Esophagus muscularis mucosa (tissue), 4 donors: ENCODE measurements around the gene TANGO6. TPM values are rescaled to one million over a fixed set of nuclear protein-coding genes. Genes with fewer than 3 reads are reported as not detected.

Source experiments
- DNase-seq: peaks from one replicate; pipeline ENCODE4 v3.0.0-alpha.2; 2017; ENCODE audit errors: extremely low spot score
- H3K27ac ChIP-seq, 4 donors: fragments of 200-600 bp; sonication (generic); replicated peaks in 1 of 4; 1 replicate in 3 of 4; 2 replicates in 1 of 4; pipeline ENCODE4 v1.5.1; 2016 to 2019; ENCODE audit warnings: mild to moderate bottlenecking in 1 of 4
- H3K27me3 ChIP-seq, 4 donors: fragments of 200-600 bp; sonication (generic); one replicate each; pipeline versions ENCODE4 v1.5.1 to v1.6.0; 2016 to 2019
- H3K36me3 ChIP-seq, 4 donors: fragments of 200-600 bp; sonication (generic); one replicate each; pipeline ENCODE4 v1.5.1; 2016 to 2019
- H3K4me1 ChIP-seq, 4 donors: fragments of 200-600 bp; sonication (generic); one replicate each; pipeline ENCODE4 v1.5.1; 2016 to 2019
- H3K4me3 ChIP-seq, 4 donors: fragments of 200-600 bp; sonication (generic); 1 replicate in 2 of 4; 2 replicates in 2 of 4; pipeline ENCODE4 v1.5.1; 2016 to 2019; ENCODE audit warnings: mild to moderate bottlenecking in 4 of 4, moderate library complexity in 1 of 4
- H3K9me3 ChIP-seq, 4 donors: fragments of 200-600 bp; sonication (generic); 1 replicate in 3 of 4; 2 replicates in 1 of 4; pipeline ENCODE4 v1.5.1; 2016 to 2019
- CTCF ChIP-seq, 3 experiments: fragments of 200-600 bp in 2 of 3; fragments of 450-650 bp in 1 of 3; sonication (generic) in 2 of 3; IDR thresholded peaks; one replicate each; pipeline ENCODE4 v1.5.1; 2017 to 2019; ENCODE audit warnings: antibody characterized with exemption in 3 of 3, mild to moderate bottlenecking in 2 of 3, moderate library complexity in 1 of 3
- EP300 ChIP-seq: sonication (generic); formaldehyde crosslinking; IDR thresholded peaks from one replicate; pipeline ENCODE4 v1.6.1; 2017; ENCODE audit warnings: antibody characterized with exemption
- POLR2A ChIP-seq: fragments of 450-650 bp; IDR thresholded peaks from one replicate; pipeline ENCODE4 v1.6.1; 2017; ENCODE audit warnings: antibody characterized with exemption, moderate library complexity, mild to moderate bottlenecking, low read depth
- POLR2AphosphoS5 ChIP-seq, 2 donors: sonication (generic); formaldehyde crosslinking; IDR thresholded peaks; one replicate each; pipeline ENCODE4 v1.6.1; 2017; ENCODE audit warnings: antibody characterized with exemption in 2 of 2
- WGBS: methylation state at CpG from one replicate; pipeline ENCODE4 v1.1.5; 2018; 5-methylcytosine and 5-hydroxymethylcytosine counted together
- intact Hi-C: fragments of 100-400 bp; cut with DNase I; formaldehyde crosslinking; loops from one replicate; pipeline ENCODE4 v1.15.1; 2023
- total RNA-seq, 4 donors: library from RNA; depleted of rRNA; stranded (reverse); fragments of >200 nt; gene quantifications; one replicate each; pipeline versions ENCODE4 v1.1.0 to v1.2.1, GENCODE V29; 2016

Gene TANGO6
- total RNA-seq, 4 donors from 2014 or later = 15.7 to 21.3 (median 18.3) TPM

- Histone ChIP-seq H3K36me3 (peaks cover 0 to 18% (median 9%) of the 10 kb centered on the region in 4 donors), H3K27ac (no peak overlapping the region), H3K4me3 (no peak overlapping the region), H3K27me3 (no peaks in the 10 kb centered on the region), H3K4me1 (peaks cover 0 to 21% (median 16%) of the 10 kb centered on the region in 4 donors), H3K9me3 (no peaks in the 10 kb centered on the region)
- WGBS = 84% methylated on average over 2 of the region's 2 CpGs
- TF ChIP-seq CTCF (IDR thresholded peaks at IDR 0.05) (no peak), POLR2AphosphoS5 (IDR thresholded peaks at IDR 0.05) (no peak), EP300 (no peak), POLR2A (no peak)
- intact Hi-C loops = loop anchor here (2.0 to 10.0 kb wide), 2 partner anchors 58 to 220 kb away; partner anchors contain the start of gene TANGO6
- no peak for DNase-seq
Observed at GRCh38 chr16:68902969-68903345, 59.6 kb downstream of the TANGO6 start.

- Histone ChIP-seq H3K27ac (no peak overlapping the region), H3K9me3 (no peaks in the 10 kb centered on the region), H3K36me3 (peaks cover 0 to 46% (median 34%) of the 10 kb centered on the region in 4 donors), H3K27me3 (no peaks in the 10 kb centered on the region), H3K4me1 (peaks cover 0 to 5% (median 4%) of the 10 kb centered on the region in 4 donors), H3K4me3 (no peak overlapping the region)
- WGBS = 96% methylated on average over 3 of the region's 3 CpGs
- TF ChIP-seq CTCF (IDR thresholded peaks at IDR 0.05) (no peak), POLR2A (no peak), EP300 (no peak), POLR2AphosphoS5 (IDR thresholded peaks at IDR 0.05) (no peak)
- DNase-seq = no peak
- intact Hi-C loops = loop anchor here (10.0 kb wide), 1 partner anchor 62 kb away; the partner anchor contains the start of gene TANGO6
Observed at GRCh38 chr16:68907297-68907696, 64.0 kb downstream of the TANGO6 start.

GRCh38 chr16:68907781-68908181 lies 64.5 kb downstream of the TANGO6 start:
- intact Hi-C loops = loop anchor here (10.0 kb wide), 1 partner anchor 63 kb away; the partner anchor contains the start of gene TANGO6
- TF ChIP-seq EP300 (no peak), CTCF (IDR thresholded peaks at IDR 0.05) (no peak), POLR2AphosphoS5 (IDR thresholded peaks at IDR 0.05) (no peak), POLR2A (no peak)
- Histone ChIP-seq H3K36me3 (peaks cover 0 to 43% (median 34%) of the 10 kb centered on the region in 4 donors), H3K27ac (no peak overlapping the region), H3K4me1 (no peaks in the 10 kb centered on the region), H3K9me3 (no peaks in the 10 kb centered on the region), H3K4me3 (no peak overlapping the region), H3K27me3 (no peaks in the 10 kb centered on the region)
- 76% methylated on average over 3 of the region's 3 CpGs for WGBS
- DNase-seq = no peak

- intact Hi-C loops = loop anchor here (10.0 kb wide), 1 partner anchor 64 kb away; the partner anchor contains the start of gene TANGO6
- TF ChIP-seq CTCF (IDR thresholded peaks at IDR 0.05) = no peak
- peaks cover 0 to 49% (median 33%) of the 10 kb centered on the region in 4 donors for H3K36me3 ChIP-seq
- no peaks in the 10 kb centered on the region for H3K9me3 ChIP-seq
- 79% methylated on average over 8 of the region's 8 CpGs for WGBS
- no peak overlapping the region for H3K27ac ChIP-seq
- H3K4me1 ChIP-seq = no peaks in the 10 kb centered on the region
- H3K27me3 ChIP-seq = no peaks in the 10 kb centered on the region
- no peak overlapping the region for H3K4me3 ChIP-seq
- no peak for DNase-seq
Observed at GRCh38 chr16:68909099-68909733, 65.9 kb downstream of the TANGO6 start.

- intact Hi-C loops = no loop called here
- TF ChIP-seq EP300 (no peak), POLR2AphosphoS5 (IDR thresholded peaks at IDR 0.05) (no peak)
- 48% methylated on average over 5 of the region's 5 CpGs for WGBS
- no peak overlapping the region for H3K4me3 ChIP-seq
- H3K36me3 ChIP-seq = peaks cover 0 to 52% (median 34%) of the 10 kb centered on the region in 4 donors
- H3K27me3 ChIP-seq = no peaks in the 10 kb centered on the region
- no peaks in the 10 kb centered on the region for H3K4me1 ChIP-seq
- DNase-seq = no peak
- no peak overlapping the region for H3K27ac ChIP-seq
- H3K9me3 ChIP-seq = no peaks in the 10 kb centered on the region
Observed at GRCh38 chr16:68910051-68910450, 66.7 kb downstream of the TANGO6 start.
